Vagina (tissue), 2 donors: Measurements from ENCODE around the gene NHLH2.

ENCODE experiments used
- POLR2A ChIP-seq, 2 donors: fragments of 450-650 bp; IDR thresholded peaks; one replicate each; pipeline ENCODE4 v1.6.1; 2017; ENCODE audit warnings: antibody characterized with exemption in 2 of 2, mild to moderate bottlenecking in 2 of 2, moderate library complexity in 2 of 2
- TF ChIP-seq, protein P1 (sequence below), 3 experiments: fragments of 450-650 bp in 2 of 3; fragments of 200-600 bp in 1 of 3; sonication (generic) in 1 of 3; IDR thresholded peaks; one replicate each; pipeline ENCODE4 v1.5.1; 2017 to 2019; ENCODE audit warnings: antibody characterized with exemption in 3 of 3, mild to moderate bottlenecking in 2 of 3, moderate library complexity in 2 of 3

DNA sequence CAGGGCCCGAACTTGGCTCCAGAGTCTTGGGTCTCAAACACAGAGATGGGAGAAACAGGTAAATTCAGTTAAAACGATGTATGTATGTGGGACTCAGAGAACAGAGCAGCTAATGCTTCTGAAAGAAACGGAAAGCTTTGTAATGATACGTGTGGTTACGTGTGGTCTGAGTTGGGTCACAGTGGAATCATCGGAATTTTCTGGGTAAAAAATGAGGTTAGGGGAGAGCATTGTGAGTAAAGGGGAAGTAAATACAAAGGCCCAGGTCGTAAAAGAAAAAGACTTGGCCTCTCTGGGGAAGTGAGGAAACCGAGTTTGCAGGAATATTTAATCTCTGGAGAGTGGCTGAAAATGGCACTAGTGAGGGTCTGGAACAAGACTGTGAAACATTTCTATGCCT lies 8.3 kb downstream of the NHLH2 start:
- TF ChIP-seq, protein P1, sequence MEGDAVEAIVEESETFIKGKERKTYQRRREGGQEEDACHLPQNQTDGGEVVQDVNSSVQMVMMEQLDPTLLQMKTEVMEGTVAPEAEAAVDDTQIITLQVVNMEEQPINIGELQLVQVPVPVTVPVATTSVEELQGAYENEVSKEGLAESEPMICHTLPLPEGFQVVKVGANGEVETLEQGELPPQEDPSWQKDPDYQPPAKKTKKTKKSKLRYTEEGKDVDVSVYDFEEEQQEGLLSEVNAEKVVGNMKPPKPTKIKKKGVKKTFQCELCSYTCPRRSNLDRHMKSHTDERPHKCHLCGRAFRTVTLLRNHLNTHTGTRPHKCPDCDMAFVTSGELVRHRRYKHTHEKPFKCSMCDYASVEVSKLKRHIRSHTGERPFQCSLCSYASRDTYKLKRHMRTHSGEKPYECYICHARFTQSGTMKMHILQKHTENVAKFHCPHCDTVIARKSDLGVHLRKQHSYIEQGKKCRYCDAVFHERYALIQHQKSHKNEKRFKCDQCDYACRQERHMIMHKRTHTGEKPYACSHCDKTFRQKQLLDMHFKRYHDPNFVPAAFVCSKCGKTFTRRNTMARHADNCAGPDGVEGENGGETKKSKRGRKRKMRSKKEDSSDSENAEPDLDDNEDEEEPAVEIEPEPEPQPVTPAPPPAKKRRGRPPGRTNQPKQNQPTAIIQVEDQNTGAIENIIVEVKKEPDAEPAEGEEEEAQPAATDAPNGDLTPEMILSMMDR (IDR thresholded peaks at IDR 0.05): no peak
- TF ChIP-seq POLR2A (IDR thresholded peaks at IDR 0.05): no peak
